Activated CD4-positive, alpha-beta T cell treated with anti-CD3 and anti-CD28 coated beads, Interleukin-2, Interleukin-4, amounts not matched to agents 100 ng/mL and 50 ng/mL, durations not matched to agents 16 hours and 8 hours (primary cell): Measurements from ENCODE around the gene KLK12.

Experiments used
- DNase-seq: peaks from one replicate; pipeline ENCODE4 v3.0.0-alpha.2; 2020; ENCODE audit warnings: low spot score

The KLK12 gene, protein sequence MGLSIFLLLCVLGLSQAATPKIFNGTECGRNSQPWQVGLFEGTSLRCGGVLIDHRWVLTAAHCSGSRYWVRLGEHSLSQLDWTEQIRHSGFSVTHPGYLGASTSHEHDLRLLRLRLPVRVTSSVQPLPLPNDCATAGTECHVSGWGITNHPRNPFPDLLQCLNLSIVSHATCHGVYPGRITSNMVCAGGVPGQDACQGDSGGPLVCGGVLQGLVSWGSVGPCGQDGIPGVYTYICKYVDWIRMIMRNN

DNA sequence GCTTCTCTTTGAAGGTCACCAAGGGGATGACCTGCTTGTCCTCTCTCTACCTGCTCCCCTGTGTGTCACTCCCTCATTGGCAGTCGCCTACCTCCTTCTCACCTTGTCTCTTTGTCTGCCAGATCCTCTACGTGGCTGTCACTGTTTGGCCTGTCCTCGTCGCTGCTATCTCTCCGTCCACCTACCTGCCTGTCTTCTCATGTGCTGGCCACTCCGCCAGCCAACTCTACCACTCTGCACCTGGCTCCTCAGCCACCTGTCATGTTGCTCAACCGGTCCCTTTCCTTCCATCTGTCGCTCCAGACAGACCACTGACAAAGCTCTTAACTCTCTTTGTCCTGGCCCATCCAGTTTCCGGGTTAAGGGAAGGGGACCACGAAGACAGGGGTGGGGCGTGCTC, at the start of gene KLK12:
TSS of gene KLK12 (minus strand) at position 299 of the 400 bp plus-strand sequence. CDS start 381 bp downstream, outside the sequence.
- no peak for DNase-seq

DNA sequence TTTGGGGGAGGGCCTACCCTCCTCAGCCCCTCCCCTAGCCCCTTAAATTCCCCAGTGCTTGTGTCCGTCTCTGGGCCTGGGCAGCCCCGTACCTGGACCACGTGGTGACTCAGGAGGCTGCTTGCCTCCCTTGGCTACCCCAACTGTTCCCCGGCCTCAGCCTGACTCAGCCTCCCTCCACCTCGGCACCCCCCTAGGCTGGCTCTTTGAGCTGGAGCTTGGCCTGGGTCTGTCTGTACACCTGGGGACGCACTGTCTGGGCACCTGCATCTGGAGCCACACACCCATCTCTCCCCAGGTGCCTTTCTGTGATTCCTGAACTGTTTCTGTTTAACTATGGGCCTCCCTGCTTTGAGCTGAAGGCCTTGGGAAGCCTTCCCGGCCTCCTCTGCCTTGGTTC, 49.7 kb upstream of the KLK12 start:
- DNase-seq, result no peak

DNA sequence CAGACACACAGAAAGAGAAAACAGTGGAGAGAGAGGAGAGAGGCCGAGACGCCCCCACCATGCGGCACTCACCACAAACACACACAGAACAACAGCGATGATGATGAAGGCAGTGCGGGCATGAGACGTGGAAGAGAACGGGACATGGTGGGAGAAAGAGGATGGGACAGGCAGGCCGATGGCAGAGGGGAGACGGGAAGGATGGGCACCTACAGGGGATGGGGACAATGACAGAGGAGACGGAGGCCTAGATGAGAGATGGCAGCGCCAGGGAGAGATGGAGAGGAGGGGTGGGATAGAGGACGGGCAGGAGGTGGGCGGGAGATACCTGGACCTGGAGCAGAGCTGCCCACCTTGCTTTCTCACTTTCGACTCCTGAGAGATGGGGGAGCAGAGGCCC, 49.0 kb upstream of the KLK12 start:
- DNase-seq, result no peak

DNA sequence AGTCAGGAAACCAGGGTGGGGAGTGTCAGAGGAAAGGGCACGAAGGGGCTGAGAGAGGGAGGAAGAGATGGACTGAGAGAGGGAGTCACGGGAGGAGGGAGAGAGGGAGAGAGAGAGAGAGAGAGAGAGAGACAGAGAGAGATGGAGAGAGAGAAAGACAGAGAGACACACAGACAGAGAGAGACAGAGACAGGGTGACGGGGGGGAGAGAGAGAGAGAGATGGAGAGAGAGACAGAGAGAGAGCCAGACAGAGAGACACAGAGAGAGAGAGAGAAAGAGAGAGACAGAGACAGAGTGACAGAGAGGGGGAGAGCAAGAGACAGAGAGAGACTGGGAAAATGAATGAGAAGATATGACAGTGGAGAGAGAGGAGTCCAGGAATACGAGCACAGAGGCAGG, 48.4 kb upstream of the KLK12 start:
- DNase-seq, result no peak

DNA sequence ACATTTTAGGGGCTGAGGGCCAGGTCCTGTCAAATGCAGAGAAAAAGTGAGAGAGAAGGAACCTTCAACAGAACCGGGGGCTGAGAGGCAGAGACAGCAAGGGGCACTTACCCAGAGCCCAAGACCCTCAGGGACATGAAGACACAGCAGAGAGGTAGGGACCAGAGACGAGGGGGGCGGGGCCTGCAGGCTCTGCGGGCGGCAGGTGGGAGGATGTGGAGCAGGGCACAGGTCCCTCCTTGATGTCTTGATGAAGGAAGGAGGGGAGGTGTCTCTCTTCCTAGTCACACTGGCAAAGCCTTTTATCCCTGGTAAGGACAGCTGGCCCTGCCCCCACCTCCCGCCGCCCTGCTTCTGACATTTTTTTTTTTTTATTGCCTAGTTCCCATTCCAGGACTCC, 47.8 kb upstream of the KLK12 start, which contains the start of gene KLK14:
TSS of gene KLK14 (minus strand) at position 277 of the 400 bp plus-strand sequence. CDS start at position 4, 273 bp downstream.
- DNase-seq, result no peak

DNA sequence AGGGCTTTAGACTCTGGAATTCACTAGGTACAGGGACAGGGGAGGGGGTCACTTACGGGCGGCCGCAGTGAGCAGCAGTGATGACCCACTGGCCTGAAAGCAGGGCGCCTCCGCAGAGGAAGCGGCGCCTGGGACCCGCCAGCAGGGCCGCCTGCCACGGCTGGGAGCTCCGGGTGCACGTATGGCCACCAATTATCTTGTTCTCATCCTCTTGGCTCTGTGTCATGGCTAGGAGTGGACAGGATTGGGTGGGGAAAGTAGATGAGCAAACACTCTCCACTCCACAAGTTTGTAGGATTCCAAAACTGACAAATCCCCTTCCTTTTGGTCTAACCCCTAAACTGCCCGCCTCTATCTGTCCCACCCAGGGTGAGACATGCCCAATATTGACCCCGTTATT, 46.7 kb upstream of the KLK12 start:
- no peak for DNase-seq

DNA sequence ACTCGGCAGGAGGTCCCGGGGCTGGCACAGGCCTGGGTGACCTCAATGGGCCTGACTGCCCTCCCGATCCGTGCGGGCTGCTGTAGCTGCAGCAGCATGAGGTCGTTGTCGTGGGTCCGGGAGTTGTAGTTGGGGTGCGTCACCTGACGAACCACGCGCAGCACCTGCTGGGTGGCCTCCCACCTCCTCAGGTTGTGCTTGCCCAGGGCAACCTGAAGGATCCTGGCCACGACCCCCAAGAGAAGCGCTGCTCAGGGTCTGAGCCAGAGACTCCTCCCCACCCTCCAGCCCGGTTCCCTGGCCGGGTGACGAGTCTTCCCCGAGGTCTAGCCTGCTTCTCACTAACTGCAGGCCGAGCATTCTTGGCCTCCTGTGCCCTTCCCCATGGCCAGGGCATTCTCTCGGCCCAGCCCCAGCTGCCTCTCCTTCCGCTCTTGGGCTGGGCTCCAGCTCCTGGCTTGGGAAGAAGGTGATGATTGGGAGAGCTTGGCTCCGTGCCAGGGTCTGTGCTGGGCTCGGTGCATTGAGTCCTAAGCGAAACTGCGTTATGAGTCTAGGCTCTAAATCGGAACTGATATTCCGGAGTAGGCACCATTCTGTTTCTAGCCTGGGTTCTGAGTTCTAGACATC, 44.8 kb upstream of the KLK12 start:
- DNase-seq, result no peak

DNA sequence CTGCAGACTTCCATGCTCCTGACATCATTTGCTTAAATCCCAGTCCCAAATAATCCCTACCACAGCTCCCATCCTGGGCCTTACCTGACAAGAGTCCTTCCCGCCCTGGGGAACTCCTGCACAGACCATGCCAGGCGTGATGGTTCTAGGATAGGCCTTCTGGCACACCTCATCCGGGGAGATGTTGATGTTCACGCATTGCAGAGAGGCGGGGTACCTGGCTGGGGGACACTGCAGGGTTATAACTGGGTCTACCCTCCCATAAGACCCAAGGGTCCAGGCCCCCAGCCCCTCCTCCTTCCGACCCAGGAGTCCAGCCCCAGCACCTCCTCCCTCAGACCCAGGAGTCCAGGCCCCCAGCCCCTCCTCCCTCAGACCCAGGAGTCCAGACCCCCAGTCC, 43.9 kb upstream of the KLK12 start:
- DNase-seq, result no peak

DNA sequence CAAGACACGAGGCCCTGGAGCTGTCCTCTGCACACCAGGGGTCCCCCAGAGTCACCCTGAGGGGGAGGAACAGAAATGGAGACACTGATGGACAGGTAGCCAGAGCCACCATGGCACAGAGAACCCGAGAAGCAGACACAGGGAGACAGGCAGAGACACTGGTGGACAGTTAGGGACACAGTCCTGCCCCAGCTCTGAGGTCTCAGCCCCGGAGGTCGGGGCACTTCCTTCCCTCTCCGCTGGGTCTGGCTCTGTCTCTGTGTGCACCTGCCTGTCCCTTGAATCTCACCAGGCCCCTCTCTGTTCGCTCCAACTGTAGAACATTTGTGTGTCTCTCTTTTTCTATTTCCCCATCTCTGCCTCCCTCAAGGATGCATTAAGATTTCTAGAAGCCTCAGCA, 43.3 kb upstream of the KLK12 start:
- DNase-seq, result no peak

DNA sequence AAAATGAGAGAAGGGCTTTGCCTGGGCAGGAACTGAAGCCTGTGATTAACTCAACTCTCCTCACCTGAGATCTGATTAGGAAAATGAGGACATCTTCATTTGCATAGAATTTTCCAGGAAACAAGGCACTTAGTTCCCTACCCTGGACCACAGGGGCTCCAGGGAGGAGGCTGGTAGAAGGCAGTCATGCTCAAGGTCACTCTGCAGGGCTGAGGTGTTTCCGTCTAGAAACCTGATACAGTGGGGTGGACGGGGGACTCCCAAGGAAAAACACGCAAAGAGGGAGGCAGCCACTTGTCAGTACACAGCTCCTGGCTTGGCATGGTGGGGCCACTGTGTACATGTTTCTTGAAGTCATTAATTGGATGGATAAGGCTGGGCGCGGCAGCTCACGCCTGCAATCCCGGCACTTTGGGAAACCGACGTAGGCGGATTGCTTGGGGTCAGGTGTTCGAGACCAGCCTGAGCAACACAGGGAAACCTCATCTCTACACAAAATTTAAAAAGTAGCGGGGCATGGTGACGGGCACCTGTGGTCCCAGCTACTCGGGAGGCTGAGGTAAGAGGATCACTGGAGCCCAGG, 41.9 kb upstream of the KLK12 start:
- no peak for DNase-seq

DNA sequence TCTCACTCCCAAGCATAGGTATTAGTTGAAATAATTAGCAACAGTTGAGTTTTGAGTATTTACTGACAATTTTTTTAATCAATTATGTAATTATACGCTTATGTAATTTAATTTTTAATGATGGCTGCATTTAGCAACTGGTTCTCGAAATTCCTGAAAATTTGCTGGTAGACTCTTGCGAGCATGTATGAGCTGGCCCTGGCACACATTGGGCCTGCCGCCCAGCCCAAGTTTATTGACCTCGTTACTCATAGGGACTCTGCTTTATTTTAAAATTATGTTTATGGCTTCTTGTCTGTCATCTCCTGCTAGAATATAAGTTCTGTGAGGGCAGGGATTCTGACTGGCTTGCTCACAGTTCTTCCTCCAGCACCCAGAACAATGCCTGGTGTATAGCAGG, 41.2 kb upstream of the KLK12 start:
- no peak for DNase-seq

DNA sequence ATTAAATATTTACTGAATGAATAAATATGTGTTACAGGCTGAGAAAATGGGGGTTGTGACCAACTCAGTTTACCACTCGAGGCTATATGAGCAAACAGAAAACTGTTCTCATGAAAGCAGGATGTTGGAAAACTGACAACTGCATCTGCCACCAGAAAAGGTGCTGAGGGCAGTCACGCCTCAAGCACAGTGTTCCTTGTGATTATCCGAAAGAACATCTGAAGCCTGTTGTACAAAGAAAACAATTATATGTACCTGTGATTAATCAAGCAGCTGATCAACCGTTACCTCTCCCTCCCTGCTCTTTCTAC, 36.2 kb upstream of the KLK12 start:
- DNase-seq, result no peak

DNA sequence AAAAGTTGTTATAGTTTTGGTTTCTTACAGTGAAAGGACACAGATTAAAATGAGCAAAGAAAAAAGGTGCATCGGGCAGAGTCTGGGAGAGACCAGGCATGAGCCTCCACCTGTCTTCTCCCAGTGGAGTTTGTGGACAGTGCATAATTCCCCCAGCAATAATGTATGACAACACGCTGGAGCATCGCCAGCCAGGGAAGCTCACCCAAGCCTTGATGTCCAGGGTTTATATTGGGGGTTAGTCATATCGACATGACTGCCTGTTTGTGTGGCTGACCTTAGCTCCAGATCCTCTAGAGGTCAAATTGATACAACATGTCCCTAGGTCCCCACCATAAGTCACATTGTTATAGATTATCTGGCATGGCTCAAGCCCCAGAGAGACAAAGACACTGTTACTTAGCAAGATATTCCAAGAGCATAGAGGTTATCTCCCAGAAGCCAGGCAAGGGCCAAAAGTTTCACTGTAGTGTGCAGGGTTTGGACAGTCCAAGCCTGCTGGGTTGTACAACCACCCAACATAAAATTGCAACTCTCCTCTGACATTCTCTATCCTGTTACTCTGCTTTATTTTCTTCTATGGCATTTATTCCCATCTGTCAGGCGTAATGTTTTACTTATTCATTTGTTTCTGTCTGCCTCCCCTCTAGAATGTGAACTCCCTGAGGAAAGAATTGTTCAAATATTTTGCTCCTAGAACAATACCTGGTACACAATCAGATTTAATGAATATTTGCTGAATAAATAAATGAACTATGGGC, 35.7 kb upstream of the KLK12 start:
- no peak for DNase-seq

DNA sequence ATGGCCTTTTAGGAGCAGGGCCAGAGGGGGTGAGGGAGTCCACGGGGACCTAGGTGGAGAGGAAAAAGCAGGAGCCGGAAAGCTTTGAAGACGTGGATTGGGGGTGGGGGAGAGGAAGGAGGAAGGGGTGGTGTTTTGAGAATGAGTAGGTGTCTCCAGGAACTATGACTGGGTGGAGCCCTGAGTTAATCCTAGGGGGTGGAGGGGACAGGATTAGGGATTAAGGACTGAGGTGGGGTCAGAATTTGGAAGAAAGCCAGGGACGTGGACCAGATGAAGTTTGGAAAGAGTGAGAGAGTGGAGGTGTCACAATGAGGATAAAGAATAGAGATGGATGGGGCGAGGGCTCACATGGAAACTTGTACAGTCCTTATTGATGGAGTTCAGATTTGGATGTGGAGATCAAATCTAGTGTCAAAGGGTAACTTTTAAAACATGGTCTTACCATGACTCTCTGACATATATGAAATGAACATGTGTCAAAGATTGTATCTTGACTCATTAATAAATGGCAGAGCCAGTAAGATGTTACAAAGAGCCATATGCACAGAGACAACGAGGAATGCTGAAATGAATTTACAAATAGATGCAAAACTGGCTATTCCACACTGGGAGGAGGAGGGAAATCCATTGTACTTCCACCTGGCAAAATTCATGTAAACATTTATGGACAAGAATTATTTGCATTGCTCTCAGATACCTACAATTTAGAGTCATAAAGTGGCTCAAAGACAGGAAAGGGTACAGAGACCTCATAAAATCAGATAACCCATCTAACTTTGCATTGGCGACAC, 31.8 kb upstream of the KLK12 start:
- DNase-seq, result no peak

DNA sequence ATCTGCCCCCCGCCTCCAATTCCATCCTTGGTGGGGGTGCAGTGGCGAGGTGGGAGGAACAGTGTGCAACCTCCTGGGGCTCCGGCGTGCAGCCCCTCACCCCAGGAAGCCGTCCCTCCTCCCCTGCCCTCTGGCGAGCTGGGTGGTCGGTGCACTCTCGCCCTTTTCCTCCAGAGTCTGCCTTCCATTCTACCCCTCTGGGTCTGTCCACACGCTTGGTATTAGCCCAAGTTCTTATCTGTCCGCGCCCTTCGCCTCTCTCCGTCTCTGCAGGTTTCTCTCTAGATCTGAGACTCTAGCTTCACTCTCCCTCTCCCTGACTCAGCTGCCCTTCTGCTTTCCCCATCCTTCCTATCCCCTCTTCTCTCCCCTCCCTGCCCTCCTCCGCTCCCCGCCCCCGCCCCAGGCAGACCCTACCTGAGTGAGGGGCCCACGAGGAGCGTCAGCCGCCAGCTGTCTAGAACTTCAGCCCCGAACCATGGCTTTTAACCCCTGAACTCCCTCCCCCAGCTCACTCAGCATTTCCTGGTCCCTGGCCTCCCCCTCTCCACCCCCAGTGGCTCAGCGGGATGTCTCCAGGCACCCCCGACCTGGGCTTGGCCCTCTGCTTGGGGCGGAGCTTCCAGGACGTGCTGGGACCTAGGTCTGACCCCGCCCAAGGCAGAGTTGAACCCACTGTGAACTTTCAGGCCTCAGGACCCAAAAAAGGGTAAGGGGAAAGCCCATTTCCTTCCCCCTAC, 30.6 kb upstream of the KLK12 start:
- DNase-seq, result no peak

DNA sequence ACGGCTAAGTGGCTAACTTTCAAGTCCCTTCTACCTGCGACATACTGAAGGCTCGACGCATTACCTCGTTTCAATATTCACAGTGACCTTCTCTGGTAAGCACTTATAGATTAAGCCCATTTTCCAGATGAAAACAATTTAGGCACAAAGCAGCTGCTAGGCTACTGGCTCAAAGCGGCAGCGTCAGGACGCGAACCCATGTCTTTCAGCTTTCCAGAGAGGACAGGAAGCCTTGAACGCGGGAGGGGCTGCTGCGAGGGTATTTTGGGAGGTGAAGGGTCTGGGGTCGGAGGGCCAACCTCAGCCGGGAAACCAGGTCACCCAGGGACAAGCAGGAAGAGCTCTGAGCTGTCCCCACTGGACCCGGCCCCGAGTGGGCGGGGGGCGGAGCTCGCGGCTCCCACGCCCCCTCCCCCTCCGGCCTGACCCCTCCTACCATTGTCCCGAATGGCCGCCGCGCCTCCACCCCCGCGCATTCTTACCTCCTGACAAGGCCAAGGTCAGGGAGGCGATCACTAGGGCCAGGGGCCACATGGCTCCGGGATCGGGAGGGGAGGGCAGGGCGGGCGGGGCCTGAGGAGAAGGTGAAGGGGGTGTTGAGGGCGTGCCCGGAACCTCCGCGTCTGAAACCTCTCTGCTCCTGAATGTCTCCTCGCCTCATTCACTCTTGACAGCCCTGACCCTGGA, 29.9 kb upstream of the KLK12 start, which contains the start of gene KLK13:
TSS of gene KLK13 (minus strand) at position 559 of the 687 bp plus-strand sequence. CDS start at position 534, 25 bp downstream.
- DNase-seq, result no peak

DNA sequence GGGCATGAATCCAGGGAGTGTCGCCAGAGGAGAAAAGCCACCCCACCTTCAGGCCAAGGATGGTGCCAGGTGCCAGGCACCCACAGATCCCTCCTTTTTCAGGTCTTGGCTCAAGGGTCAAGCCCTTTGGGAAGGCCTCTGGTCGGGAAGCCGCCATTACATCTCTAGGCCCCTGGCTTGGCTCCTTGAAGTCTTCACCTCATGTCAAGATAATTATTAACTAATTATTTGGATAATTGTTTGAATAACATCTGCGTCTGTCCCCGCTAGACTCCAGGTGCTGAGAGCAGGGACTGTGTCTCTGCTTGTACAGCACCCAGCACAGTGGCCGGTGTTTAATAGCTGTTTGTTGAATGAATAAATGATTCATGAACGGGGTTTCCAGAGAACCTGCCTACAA, 28.9 kb upstream of the KLK12 start:
- no peak for DNase-seq

DNA sequence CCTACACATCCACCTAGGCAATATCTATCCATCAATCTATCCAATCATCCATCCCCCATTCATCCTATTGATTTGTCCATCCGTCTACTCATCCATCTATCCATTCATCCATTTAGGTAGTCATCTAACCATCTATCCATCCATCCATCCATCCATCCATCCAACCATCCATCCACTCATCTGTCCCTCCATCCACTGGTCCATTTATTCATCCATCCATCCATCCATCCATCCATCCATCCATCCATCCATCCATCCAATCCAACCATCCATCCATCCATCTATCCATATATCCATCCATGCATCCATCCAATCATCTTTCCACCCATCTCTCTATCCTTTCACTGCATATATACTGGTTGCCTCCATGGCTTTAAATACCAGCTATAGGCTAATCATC, 26.2 kb upstream of the KLK12 start:
- DNase-seq, result no peak

DNA sequence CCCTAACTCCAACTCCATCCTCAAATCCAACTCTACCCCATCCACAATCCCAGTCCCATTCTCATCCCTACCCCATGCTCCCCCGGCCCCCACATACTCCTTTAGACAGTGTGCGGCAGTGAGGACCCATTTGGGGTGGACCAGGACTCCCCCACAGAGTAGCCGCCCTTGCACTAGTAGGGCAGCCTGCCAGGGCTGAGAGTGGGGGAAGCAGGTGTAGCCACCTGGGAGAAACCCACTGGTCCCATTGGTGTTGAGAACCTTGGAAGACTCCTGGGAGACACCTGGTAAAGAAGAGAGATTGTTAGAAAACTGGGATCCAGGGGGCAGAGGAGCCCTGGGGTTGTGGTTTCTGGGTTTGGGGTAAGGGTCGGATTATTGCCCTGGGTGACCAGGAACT, 25.5 kb upstream of the KLK12 start:
- no peak for DNase-seq

DNA sequence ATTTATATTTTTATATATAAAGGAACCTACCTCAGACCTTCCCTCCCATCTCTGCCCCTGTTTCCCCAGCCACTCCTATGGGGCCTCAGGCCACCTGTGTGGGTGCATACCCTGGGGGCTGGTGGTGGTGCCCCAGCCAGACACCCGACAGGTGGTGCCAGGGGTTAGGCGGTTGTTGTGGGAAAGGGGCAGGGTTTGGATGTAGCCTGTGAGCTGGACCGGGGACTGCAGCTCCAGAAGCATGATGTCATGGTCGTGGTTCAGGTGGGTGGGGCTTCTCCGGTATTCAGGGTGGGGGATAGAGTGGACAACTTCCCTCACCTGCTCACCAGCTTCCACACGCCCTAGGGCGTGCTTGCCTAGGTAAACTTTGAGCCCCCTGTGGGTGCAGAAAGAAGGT, 24.9 kb upstream of the KLK12 start:
- no peak for DNase-seq

DNA sequence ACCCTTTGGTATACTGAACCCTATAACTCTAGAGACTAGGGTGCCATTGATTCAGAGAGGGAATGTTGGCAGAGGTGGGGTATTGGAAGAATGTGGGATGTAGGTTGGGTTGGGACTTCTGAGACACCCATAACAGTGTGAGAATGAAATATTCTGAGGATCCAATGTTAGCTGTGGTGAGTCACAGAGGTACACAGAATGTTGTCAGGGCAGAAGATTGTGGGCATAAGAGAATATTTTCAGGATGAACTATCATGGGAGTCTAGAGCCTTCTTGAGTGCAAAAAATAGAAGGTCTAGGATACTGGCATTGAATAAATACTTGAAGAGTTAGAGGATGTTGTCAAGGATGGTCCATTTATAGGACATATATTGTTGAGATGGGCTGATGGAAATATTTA, 21.1 kb upstream of the KLK12 start:
- DNase-seq, result no peak
